Measurements from ENCODE around the gene PCBP2. TPM values are rescaled to one million over a fixed set of nuclear protein-coding genes. Genes with fewer than 3 reads are reported as not detected.
"Not testable (repeated sequence)": the region's sequence is repeated elsewhere in the genome, so short reads cannot be mapped to it uniquely, and the experiment has no call there.

The PCBP2 gene
- total RNA-seq, 2 donors from 2014 or later = 322 to 534 TPM

DNA sequence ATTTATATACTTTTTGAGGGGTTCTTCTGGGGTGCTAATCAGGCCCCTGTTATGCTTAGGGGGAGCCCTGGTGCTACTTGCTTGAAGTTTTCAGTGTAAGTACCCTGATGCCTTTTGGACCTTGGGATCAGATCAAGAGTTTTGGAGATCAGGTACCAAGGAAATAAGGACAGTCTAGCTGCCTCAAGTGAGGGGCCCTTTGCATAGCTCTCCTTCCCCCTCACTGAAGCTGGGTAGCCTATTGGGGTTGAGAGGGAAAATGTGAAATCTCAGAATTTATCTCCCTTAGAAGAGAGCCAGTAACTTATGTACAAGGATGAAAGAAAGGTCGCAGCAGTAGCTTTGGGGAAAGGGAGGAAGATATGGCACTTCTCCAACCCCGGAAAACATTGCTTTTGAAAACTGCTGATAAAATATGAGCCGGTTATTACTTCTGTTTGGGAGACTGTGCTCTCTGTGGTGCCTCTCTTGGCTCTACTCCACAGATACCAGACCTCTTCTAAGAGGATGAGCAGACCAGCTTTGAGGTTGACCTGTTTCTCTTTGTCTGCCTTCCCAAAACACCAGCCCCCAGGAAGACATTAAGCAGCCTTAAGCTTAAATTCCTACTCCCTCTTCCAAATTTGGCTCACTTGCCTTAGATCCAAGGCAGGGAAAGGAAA lies 37.0 kb upstream of the PCBP2 start:
- no peak for DNase-seq (ENCODE audit: low spot score)
- H3K4me3 ChIP-seq = no peak overlapping the region
- no peaks in the 10 kb centered on the region for H3K9me3 ChIP-seq
- H3K27me3 ChIP-seq (replicated peaks; ENCODE audit: insufficient read depth) = no peaks in the 10 kb centered on the region
- WGBS = 12% methylated on average over 3 of the region's 3 CpGs
- intact Hi-C loops (cut with DNase I) = no loop called here
- no peak for TF ChIP-seq POLR2AphosphoS5 (IDR thresholded peaks at IDR 0.05)
- TF ChIP-seq, protein P1, sequence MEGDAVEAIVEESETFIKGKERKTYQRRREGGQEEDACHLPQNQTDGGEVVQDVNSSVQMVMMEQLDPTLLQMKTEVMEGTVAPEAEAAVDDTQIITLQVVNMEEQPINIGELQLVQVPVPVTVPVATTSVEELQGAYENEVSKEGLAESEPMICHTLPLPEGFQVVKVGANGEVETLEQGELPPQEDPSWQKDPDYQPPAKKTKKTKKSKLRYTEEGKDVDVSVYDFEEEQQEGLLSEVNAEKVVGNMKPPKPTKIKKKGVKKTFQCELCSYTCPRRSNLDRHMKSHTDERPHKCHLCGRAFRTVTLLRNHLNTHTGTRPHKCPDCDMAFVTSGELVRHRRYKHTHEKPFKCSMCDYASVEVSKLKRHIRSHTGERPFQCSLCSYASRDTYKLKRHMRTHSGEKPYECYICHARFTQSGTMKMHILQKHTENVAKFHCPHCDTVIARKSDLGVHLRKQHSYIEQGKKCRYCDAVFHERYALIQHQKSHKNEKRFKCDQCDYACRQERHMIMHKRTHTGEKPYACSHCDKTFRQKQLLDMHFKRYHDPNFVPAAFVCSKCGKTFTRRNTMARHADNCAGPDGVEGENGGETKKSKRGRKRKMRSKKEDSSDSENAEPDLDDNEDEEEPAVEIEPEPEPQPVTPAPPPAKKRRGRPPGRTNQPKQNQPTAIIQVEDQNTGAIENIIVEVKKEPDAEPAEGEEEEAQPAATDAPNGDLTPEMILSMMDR (IDR thresholded peaks at IDR 0.05) = no peak
- no peak for TF ChIP-seq POLR2A (IDR thresholded peaks at IDR 0.05)
- no peaks in the 10 kb centered on the region for H3K4me1 ChIP-seq (replicated peaks)
- peaks cover 8% of the 10 kb centered on the region in 2 donors for H3K36me3 ChIP-seq
- H3K27ac ChIP-seq = no peak overlapping the region

DNA sequence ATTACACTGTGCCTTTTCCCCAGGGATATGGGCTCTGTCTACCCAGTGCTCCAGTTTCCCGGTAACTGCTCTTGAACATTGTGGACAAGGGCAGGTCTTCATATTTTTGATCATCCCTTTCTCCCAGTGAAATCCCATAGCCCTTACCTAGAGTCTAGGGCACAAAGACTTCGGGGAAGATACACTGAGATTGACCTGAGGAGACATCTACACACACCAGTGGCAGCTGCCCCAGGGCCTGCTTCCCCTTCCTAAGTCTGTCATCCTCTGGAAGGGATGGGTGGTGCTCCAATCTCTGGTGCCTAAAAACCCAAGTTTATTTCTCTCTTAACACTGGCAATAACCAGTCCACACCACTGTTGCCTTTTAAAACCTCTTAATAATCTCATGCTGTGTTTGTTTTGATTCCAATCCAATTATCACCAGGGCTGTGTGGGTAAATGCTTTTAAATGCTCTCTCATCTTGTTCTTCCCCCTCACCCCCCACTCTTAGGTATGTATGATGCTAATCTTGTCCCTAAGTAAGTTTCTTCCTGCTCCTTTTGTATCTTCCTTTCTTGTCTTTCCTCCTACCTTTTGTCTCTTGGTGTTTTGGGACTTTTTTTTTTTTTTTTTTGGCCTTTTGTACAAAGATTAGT lies 36.0 kb upstream of the PCBP2 start:
- H3K27ac ChIP-seq; H3K27me3 ChIP-seq (replicated peaks; ENCODE audit: insufficient read depth); H3K4me1 ChIP-seq (replicated peaks); H3K36me3 ChIP-seq; intact Hi-C loops (cut with DNase I); DNase-seq (ENCODE audit: low spot score); H3K4me3 ChIP-seq; H3K9me3 ChIP-seq: not testable (repeated sequence)
- TF ChIP-seq POLR2AphosphoS5 (IDR thresholded peaks at IDR 0.05) = peak; percentile 26
- WGBS = 33% methylated on average over 2 of the region's 2 CpGs

DNA sequence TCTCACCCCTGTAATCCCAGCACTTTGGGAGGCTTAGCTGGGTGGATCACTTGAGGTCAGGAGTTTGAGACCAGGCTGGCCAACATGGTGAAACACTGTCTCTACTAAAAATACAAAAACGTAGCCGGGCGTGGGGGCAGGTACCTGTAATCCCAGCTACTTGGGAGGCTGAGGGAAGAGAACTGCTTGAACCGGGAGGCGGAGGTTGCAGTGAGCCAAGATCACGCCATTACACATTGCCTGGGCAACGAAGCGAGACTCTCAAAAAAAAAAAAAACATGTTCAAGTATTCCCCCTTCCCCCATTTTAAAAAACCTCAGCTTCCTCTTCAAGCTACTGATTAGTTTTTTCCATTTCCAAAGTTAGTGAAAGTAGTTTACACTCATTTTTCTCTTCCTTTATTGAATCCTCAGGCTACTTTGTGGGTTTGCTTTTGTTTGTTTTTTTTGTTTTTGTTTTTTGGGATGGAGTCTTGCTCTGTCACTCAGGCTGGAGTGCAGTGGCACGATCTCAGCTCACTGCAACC lies 34.5 kb upstream of the PCBP2 start:
- H3K27me3 ChIP-seq (replicated peaks; ENCODE audit: insufficient read depth); H3K4me3 ChIP-seq; DNase-seq (ENCODE audit: low spot score); H3K36me3 ChIP-seq; H3K4me1 ChIP-seq (replicated peaks); intact Hi-C loops (cut with DNase I); H3K9me3 ChIP-seq; H3K27ac ChIP-seq: not testable (repeated sequence)
- WGBS = 69% methylated on average over 9 of the region's 9 CpGs

DNA sequence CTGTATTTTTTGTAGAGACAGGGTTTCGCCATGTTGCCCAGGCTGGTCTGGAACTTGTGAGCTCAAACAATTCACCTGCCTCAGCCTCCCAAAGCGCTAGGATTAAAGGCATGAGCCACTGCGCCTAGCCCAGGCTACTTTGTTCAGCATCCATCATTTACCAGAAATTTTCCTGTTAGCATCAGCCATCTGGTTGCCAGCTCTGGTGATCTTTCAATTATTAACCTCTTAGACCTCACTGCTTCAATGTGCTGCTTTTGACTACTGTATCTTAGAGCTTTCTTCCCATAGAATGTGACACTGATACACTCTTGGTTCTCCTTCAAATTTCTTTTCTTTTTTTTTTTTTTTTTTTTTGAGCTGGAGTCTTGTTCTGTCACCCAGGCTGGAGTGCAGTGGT lies 33.7 kb upstream of the PCBP2 start:
- 98% methylated on average over 3 of the region's 3 CpGs for WGBS
- intact Hi-C loops (cut with DNase I) = no loop called here
- no peak for TF ChIP-seq POLR2AphosphoS5 (IDR thresholded peaks at IDR 0.05)
- TF ChIP-seq POLR2A (IDR thresholded peaks at IDR 0.05) = no peak
- TF ChIP-seq, protein P1 (IDR thresholded peaks at IDR 0.05) = no peak

DNA sequence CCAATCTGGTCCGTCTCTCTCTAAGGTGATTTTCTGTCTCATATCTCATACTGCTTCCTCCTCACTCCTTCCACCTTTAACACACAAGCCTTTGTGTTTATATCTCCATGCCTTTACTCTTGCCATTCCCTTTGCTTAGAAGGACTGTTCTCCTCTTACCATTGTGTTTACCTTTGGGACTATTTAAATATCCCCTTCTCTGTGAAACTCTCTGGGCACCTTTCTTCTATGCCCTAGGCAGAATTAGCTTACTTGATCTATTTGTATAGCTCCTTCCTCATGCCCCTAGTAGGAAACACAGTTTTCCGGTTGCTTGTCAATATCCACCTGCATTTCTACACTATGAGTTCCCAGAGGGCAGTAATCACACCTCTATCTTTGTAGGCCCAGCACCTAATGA lies 32.1 kb upstream of the PCBP2 start:
- DNase-seq (ENCODE audit: low spot score) = no peak
- 60% methylated on average over 2 of the region's 2 CpGs for WGBS
- Histone ChIP-seq H3K4me1 (replicated peaks) (no peaks in the 10 kb centered on the region), H3K36me3 (no peaks in the 10 kb centered on the region), H3K4me3 (no peak overlapping the region), H3K27ac (no peak overlapping the region), H3K9me3 (no peaks in the 10 kb centered on the region), H3K27me3 (replicated peaks; ENCODE audit: insufficient read depth) (no peaks in the 10 kb centered on the region)
- TF ChIP-seq POLR2AphosphoS5 (IDR thresholded peaks at IDR 0.05) (no peak), POLR2A (IDR thresholded peaks at IDR 0.05) (no peak)
- TF ChIP-seq, protein P1 (IDR thresholded peaks at IDR 0.05) = no peak
- intact Hi-C loops (cut with DNase I) = no loop called here

More for the DNA sequence above, 33.7 kb upstream of the PCBP2 start:
- Histone ChIP-seq H3K36me3 (no peaks in the 10 kb centered on the region), H3K4me1 (replicated peaks) (no peaks in the 10 kb centered on the region), H3K4me3 (no peak overlapping the region), H3K27ac (no peak overlapping the region), H3K9me3 (no peaks in the 10 kb centered on the region), H3K27me3 (replicated peaks; ENCODE audit: insufficient read depth) (no peaks in the 10 kb centered on the region)
- DNase-seq (ENCODE audit: low spot score) = no peak

DNA sequence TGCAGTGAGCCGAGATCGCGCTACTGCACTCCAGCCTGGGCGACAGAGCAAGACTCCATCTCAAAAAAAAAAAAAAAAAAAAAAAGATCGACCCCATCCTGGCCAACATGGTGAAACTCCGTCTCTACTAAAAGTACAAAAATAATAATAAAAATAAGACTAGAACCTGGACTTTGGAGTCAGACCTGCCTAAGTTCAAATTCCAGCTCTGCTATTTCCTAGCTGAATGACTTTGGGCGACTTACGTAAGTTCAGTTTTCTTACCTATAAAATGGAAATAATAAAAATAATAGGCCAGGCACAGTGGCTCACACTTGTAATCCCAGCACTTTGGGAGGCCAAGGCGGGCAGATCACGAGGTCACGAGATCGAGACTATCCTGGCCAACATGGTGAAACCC lies 29.7 kb upstream of the PCBP2 start:
- 91% methylated on average over 12 of the region's 12 CpGs for WGBS
- H3K27ac ChIP-seq; intact Hi-C loops (cut with DNase I); H3K4me3 ChIP-seq; H3K27me3 ChIP-seq (replicated peaks; ENCODE audit: insufficient read depth); H3K9me3 ChIP-seq; H3K36me3 ChIP-seq; H3K4me1 ChIP-seq (replicated peaks); DNase-seq (ENCODE audit: low spot score): not testable (repeated sequence)

Data from prostate gland (tissue), 2 donors.